Endothelial cell (in vitro differentiated cells): ENCODE measurements around the gene LUC7L3. TPM values are rescaled to one million over a fixed set of nuclear protein-coding genes. Genes with fewer than 3 reads are reported as not detected.

ENCODE experiments used
- DNase-seq: peaks from one replicate; pipeline ENCODE4 v3.0.0; 2021; ENCODE audit warnings: low spot score
- H3K27ac Mint-ChIP-seq: one replicate; pipeline ENCODE4 v1.8.0; 2021; ENCODE audit warnings: mixed read lengths, inconsistent platforms; ENCODE audit not compliant: unreplicated experiment
- H3K27me3 Mint-ChIP-seq: one replicate; pipeline ENCODE4 v1.8.0; 2021; ENCODE audit warnings: mild to moderate bottlenecking, moderate library complexity, mixed read lengths, inconsistent platforms; ENCODE audit not compliant: unreplicated experiment
- H3K36me3 Mint-ChIP-seq: one replicate; pipeline ENCODE4 v1.8.0; 2021; ENCODE audit warnings: mild to moderate bottlenecking, low read depth, mixed read lengths, inconsistent platforms; ENCODE audit not compliant: unreplicated experiment
- H3K4me1 Mint-ChIP-seq: one replicate; pipeline ENCODE4 v1.8.0; 2021; ENCODE audit warnings: mild to moderate bottlenecking, mixed read lengths, inconsistent platforms; ENCODE audit not compliant: unreplicated experiment
- H3K4me3 Mint-ChIP-seq: one replicate; pipeline ENCODE4 v1.8.0; 2021; ENCODE audit warnings: mild to moderate bottlenecking, mixed read lengths, inconsistent platforms; ENCODE audit not compliant: unreplicated experiment
- H3K9me3 Mint-ChIP-seq: one replicate; pipeline ENCODE4 v1.8.0; 2021; ENCODE audit warnings: mixed read lengths, inconsistent platforms; ENCODE audit not compliant: unreplicated experiment
- total RNA-seq: library from RNA; stranded (reverse); fragmentation: NEBNext Ultra II Directional; extraction: Animal tissue kit (Norgen Biotek cat#: 25700); gene quantifications from one replicate; pipeline ENCODE4 v1.2.1, GENCODE V29; 2021; ENCODE audit not compliant: unreplicated experiment
- TF ChIP-seq, protein P1 (sequence below): fragments of 200-600 bp; sonication (generic); IDR thresholded peaks from one replicate; pipeline ENCODE4 v1.5.0; 2021; ENCODE audit warnings: antibody characterized with exemption; ENCODE audit not compliant: unreplicated experiment

The LUC7L3 gene
- total RNA-seq, 1 donor from 2014 or later = 94.1 TPM

DNA sequence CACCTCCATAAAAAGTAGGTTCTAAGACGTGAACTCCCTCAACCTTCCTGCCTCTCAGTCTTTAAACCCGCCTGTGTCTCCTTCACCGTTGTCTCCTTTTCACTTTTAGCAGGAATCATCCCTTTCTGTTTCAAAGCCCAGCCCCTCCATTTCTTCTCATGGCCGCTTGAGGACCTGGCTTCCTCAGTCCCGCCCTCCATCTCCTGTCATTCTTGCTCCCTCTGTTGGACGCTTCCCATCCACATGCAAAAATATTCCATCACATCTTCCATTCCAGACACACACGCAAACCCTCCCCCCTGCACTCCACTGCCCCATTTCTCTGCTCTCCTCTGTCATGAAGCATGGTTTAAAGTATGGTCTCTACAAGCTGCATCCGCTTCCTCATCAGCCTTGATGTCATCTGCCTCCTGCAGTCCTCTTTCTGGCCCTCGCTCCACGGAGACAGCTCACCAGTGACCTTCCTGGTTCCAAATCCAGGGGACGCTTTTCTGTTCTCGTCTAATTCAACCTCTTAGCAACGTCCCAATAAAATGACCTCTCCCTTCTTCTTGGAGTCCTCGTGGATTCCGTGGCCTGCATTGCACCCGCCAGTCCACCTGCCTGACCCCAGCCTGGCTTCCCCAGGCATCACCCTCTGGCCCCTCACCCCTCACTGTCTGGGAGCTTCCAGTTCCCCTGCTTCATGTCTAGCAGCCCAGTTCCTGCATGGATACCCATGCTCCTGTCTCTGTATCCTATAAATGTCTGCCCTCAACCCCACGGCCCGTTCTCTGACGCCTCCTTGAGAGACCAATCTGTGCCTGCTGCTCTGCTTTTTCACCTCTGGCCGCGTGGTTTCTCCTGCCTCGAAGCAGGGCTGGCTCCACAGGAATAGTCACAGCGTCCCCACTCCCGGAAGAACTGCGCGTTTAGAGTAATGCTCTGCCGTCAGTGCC, 37.9 kb upstream of the LUC7L3 start:
- Mint-ChIP-seq H3K4me1 (peaks cover 6% of the 10 kb centered on the region), H3K27ac (no peak overlapping the region), H3K4me3 (no peak overlapping the region), H3K9me3 (no peaks in the 10 kb centered on the region), H3K27me3 (peaks cover 2% of the 10 kb centered on the region), H3K36me3 (no peaks in the 10 kb centered on the region)
- peak; percentile 50 for DNase-seq
- TF ChIP-seq, protein P1, sequence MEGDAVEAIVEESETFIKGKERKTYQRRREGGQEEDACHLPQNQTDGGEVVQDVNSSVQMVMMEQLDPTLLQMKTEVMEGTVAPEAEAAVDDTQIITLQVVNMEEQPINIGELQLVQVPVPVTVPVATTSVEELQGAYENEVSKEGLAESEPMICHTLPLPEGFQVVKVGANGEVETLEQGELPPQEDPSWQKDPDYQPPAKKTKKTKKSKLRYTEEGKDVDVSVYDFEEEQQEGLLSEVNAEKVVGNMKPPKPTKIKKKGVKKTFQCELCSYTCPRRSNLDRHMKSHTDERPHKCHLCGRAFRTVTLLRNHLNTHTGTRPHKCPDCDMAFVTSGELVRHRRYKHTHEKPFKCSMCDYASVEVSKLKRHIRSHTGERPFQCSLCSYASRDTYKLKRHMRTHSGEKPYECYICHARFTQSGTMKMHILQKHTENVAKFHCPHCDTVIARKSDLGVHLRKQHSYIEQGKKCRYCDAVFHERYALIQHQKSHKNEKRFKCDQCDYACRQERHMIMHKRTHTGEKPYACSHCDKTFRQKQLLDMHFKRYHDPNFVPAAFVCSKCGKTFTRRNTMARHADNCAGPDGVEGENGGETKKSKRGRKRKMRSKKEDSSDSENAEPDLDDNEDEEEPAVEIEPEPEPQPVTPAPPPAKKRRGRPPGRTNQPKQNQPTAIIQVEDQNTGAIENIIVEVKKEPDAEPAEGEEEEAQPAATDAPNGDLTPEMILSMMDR = peak; percentile 30

GRCh38 chr17:50682441-50682840, 37.0 kb upstream of the LUC7L3 start:
- no peak overlapping the region for H3K4me3 Mint-ChIP-seq
- peak overlapping the region; percentile 2 for H3K27ac Mint-ChIP-seq
- H3K27me3 Mint-ChIP-seq = peaks cover 2% of the 10 kb centered on the region
- no peaks in the 10 kb centered on the region for H3K9me3 Mint-ChIP-seq
- no peak for DNase-seq
- H3K4me1 Mint-ChIP-seq = peaks cover 6% of the 10 kb centered on the region
- H3K36me3 Mint-ChIP-seq = no peaks in the 10 kb centered on the region
- TF ChIP-seq, protein P1 = no peak

DNA sequence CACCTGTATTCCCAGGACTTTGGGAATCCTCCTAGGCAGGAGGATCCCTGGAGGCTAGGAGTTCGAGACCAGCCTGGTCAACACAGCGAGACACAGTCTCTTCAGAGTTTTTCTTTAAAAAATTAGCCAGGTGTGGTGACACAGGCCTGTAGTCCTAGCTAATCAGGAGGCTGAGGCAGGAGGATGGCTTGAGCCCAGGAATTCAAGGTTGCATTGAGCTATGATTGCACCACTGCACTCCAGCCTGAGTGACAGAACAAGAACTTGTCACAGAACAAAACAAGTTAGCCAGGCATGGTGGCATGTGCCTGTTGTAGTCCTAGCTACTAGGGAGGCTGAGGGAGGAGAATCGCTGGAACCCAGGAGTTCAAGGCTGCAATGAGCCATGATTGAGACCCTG, 36.5 kb upstream of the LUC7L3 start:
- Mint-ChIP-seq H3K36me3 (no peaks in the 10 kb centered on the region), H3K9me3 (no peaks in the 10 kb centered on the region), H3K4me3 (no peak overlapping the region), H3K27ac (no peak overlapping the region), H3K27me3 (peaks cover 4% of the 10 kb centered on the region), H3K4me1 (peaks cover 6% of the 10 kb centered on the region)
- TF ChIP-seq, protein P1 = no peak
- no peak for DNase-seq

DNA sequence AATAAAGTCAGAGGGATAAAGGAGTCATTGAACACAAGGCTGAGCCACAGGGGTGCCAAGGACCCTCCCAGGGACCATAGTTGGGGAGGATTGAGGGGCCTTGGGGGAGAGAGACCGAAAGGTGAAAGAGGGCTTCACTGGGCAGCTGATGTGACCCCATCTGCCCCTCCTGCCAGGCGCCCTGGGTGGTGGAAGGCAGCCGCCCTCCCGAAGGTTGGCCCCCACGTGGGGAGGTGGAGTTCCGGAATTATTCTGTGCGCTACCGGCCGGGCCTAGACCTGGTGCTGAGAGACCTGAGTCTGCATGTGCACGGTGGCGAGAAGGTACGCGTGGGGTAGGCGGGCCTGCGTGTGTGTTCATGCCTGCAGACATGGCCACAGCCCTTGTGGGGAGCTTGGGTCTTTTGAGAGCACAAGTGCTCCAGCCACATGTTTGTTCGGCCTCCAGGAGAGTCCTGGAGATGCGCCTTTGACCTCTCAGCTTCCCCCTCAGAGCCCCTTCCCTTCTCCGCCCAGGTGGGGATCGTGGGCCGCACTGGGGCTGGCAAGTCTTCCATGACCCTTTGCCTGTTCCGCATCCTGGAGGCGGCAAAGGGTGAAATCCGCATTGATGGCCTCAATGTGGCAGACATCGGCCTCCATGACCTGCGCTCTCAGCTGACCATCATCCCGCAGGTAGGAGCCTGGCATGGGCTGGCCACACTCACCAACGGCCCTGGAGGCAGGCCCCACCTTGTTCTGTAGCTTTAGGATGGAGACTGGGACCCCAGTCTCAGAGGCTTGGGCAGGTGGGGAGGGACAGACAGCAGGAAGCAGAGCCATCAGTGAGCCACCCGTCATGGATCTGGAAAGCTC, 35.7 kb upstream of the LUC7L3 start:
- DNase-seq = no peak
- Mint-ChIP-seq H3K36me3 (no peaks in the 10 kb centered on the region), H3K4me1 (peaks cover 6% of the 10 kb centered on the region), H3K4me3 (no peak overlapping the region), H3K9me3 (no peaks in the 10 kb centered on the region), H3K27me3 (peaks cover 4% of the 10 kb centered on the region), H3K27ac (no peak overlapping the region)
- TF ChIP-seq, protein P1 = no peak
